IMR-90 (cell line): ENCODE measurements around the gene MRPL51. TPM values are rescaled to one million over a fixed set of nuclear protein-coding genes. Genes with fewer than 3 reads are reported as not detected.
A peak's percentile ranks its signal among the peaks of the same experiment; 100 is the strongest.
"Not testable (repeated sequence)": the region's sequence is repeated elsewhere in the genome, so short reads cannot be mapped to it uniquely, and the experiment has no call there.

Source experiments
- ATAC-seq: fragments of 200-7000 bp; cut with Tn5 transposase; 2 replicates; pipeline ENCODE4 v1.9.1; 2020; ENCODE audit warnings: low read depth, mild to moderate bottlenecking, moderate library complexity
- BruUV-seq: library from RNA; stranded (reverse); fragments of 400-500 nt; replicated peaks from 2 replicates; lab custom pipeline; 2021; lab: Mats Ljungman, UMichigan
- CTCF ChIA-PET: fragments of 300-600 bp; formaldehyde crosslinking; extraction: SDS; loops from one replicate; lab custom pipeline; 2021; ENCODE audit warnings: antibody characterized with exemption; lab: Yijun Ruan, JAX
- POLR2A ChIA-PET: fragments of 300-600 bp; sonication (Branson Sonifier 250); formaldehyde crosslinking; loops from one replicate; lab custom pipeline; 2022; ENCODE audit warnings: antibody characterized with exemption; ENCODE audit not compliant: unreplicated experiment; lab: Charles Lee
- DNase-seq: peaks from one replicate; pipeline ENCODE4 v3.0.0; 2013
- H2AFZ ChIP-seq: replicated peaks from 2 replicates; pipeline ENCODE3; 2013; ENCODE audit warnings: low read length, mild to moderate bottlenecking; ENCODE audit not compliant: poor library complexity
- H2AK5ac ChIP-seq: 2 replicates; pipeline ENCODE4 v1.6.1; 2013; ENCODE audit warnings: low read depth, low read length, inconsistent platforms
- H2AK9ac ChIP-seq: replicated peaks from 2 replicates; pipeline ENCODE3; 2013; ENCODE audit warnings: mild to moderate bottlenecking, low read depth, low read length, moderate library complexity; ENCODE audit not compliant: poor library complexity
- H2BK120ac ChIP-seq: 2 replicates; pipeline ENCODE4 v1.6.1; 2013; ENCODE audit warnings: low read depth, low read length, inconsistent platforms
- H2BK15ac ChIP-seq: 3 replicates; pipeline ENCODE4 v1.6.1; 2013; ENCODE audit warnings: low read depth, low read length, inconsistent platforms
- H2BK20ac ChIP-seq: 2 replicates; pipeline ENCODE4 v1.6.1; 2013; ENCODE audit warnings: low read depth, mild to moderate bottlenecking, inconsistent platforms, low read length, moderate library complexity
- H2BK5ac ChIP-seq: 2 replicates; pipeline ENCODE4 v1.6.1; 2013; ENCODE audit warnings: mild to moderate bottlenecking, low read depth, low read length, inconsistent platforms; ENCODE audit not compliant: poor library complexity, severe bottlenecking
- H3K14ac ChIP-seq: replicated peaks from 2 replicates; pipeline ENCODE4 v1.6.1; 2013; ENCODE audit warnings: low read depth, low read length, inconsistent platforms
- H3K18ac ChIP-seq: 2 replicates; pipeline ENCODE4 v1.6.1; 2013; ENCODE audit warnings: low read depth, low read length, control low read depth
- H3K23ac ChIP-seq: 2 replicates; pipeline ENCODE4 v1.6.1; 2013; ENCODE audit warnings: low read depth, low read length, inconsistent platforms
- H3K27ac ChIP-seq: 2 replicates; pipeline ENCODE4 v1.5.1; 2013; ENCODE audit warnings: mild to moderate bottlenecking, control low read depth, low read length; ENCODE audit not compliant: insufficient read depth
- H3K27me3 ChIP-seq: 2 replicates; pipeline ENCODE4 v1.6.1; 2013; ENCODE audit warnings: low read length; ENCODE audit not compliant: control insufficient read depth, insufficient read depth
- H3K36me3 ChIP-seq: 2 replicates; pipeline ENCODE4 v1.6.1; 2013; ENCODE audit warnings: low read length, mixed read lengths; ENCODE audit not compliant: control insufficient read depth, insufficient read depth
- H3K4ac ChIP-seq: 2 replicates; pipeline ENCODE4 v1.6.1; 2013; ENCODE audit warnings: low read depth, low read length, inconsistent platforms
- H3K4me1 ChIP-seq: 2 replicates; pipeline ENCODE4 v1.6.1; 2013; ENCODE audit warnings: low read length, mixed read lengths; ENCODE audit not compliant: control insufficient read depth, insufficient read depth
- H3K4me2 ChIP-seq: 2 replicates; pipeline ENCODE4 v1.6.1; 2013; ENCODE audit warnings: low read depth, mild to moderate bottlenecking, control low read depth, low read length, moderate library complexity
- H3K4me3 ChIP-seq: 2 replicates; pipeline ENCODE4 v1.5.1; 2013; ENCODE audit warnings: low read depth, mild to moderate bottlenecking, control low read depth, low read length, moderate library complexity; ENCODE audit not compliant: insufficient read depth
- H3K56ac ChIP-seq: 2 replicates; pipeline ENCODE4 v1.6.1; 2013; ENCODE audit warnings: low read length, inconsistent platforms; ENCODE audit not compliant: insufficient read depth; ENCODE audit errors: extremely low read depth
- H3K79me1 ChIP-seq, 2 experiments: 2 replicates each; pipeline ENCODE4 v1.6.1; 2013; ENCODE audit warnings: low read length in 2 of 2, inconsistent platforms in 1 of 2, low read depth in 1 of 2
- H3K9ac ChIP-seq: 2 replicates; pipeline ENCODE4 v1.6.1; 2013; ENCODE audit warnings: low read depth, low read length, control low read depth
- H3K9me1 ChIP-seq: 2 replicates; pipeline ENCODE4 v1.6.1; 2013; ENCODE audit warnings: low read length, inconsistent platforms; ENCODE audit not compliant: insufficient read depth
- H3K9me3 ChIP-seq: 2 replicates; pipeline ENCODE4 v1.6.1; 2013; ENCODE audit warnings: low read length; ENCODE audit not compliant: control insufficient read depth, insufficient read depth
- H4K20me1 ChIP-seq: 2 replicates; pipeline ENCODE4 v1.6.1; 2013; ENCODE audit warnings: low read length, inconsistent platforms; ENCODE audit not compliant: insufficient read depth
- H4K5ac ChIP-seq: 2 replicates; pipeline ENCODE4 v1.6.1; 2013; ENCODE audit warnings: mild to moderate bottlenecking, low read depth, low read length, control low read depth
- H4K8ac ChIP-seq, 2 experiments: 2 replicates each; pipeline ENCODE4 v1.6.1; 2013; ENCODE audit warnings: low read depth in 2 of 2, low read length in 2 of 2, control low read depth in 1 of 2, inconsistent platforms in 1 of 2
- H4K91ac ChIP-seq: 2 replicates; pipeline ENCODE4 v1.6.1; 2013; ENCODE audit warnings: low read depth, low read length, inconsistent platforms; ENCODE audit not compliant: insufficient read depth
- FOS ChIP-seq: fragments of 150-350 bp; IDR thresholded peaks from 2 replicates; pipeline ENCODE4 v1.6.1; 2016; ENCODE audit warnings: low read depth, low read length
- WGBS, 2 experiments: methylation state at CpG; one replicate each; pipeline versions ENCODE4 v1.1.5 to v1.1.7; 2013; ENCODE audit warnings: missing lambda C conversion rate in 2 of 2; ENCODE audit not compliant: insufficient read length in 1 of 2; ENCODE audit errors: extremely low coverage in 2 of 2; 5-methylcytosine and 5-hydroxymethylcytosine counted together
- dilution Hi-C: fragments of 300-500 bp; cut with HindIII; formaldehyde crosslinking; loops from one replicate; pipeline ENCODE4 v1.14.3; 2018; ENCODE audit warnings: low sequenced_read_pairs; ENCODE audit not compliant: unreplicated experiment
- in situ Hi-C: fragments of 300-500 bp; cut with MboI; formaldehyde crosslinking; loops from 3 replicates; pipeline ENCODE4 v1.14.3; 2019; ENCODE audit warnings: low sequenced_read_pairs, inconsistent platforms, mixed read lengths
- intact Hi-C: fragments of 100-400 bp; cut with micrococcal nuclease; formaldehyde crosslinking; loops from 2 replicates; pipeline ENCODE4 v1.10.0; 2022
- polyA plus RNA-seq, 3 experiments: library from polyadenylated mRNA; depleted of rRNA; stranded (reverse); fragments of >200 nt; gene quantifications; 2 replicates each; pipeline ENCODE4 v1.2.3, GENCODE V29; 2012; ENCODE audit warnings: low replicate concordance in 1 of 3
- total RNA-seq: library from RNA; depleted of rRNA; stranded (reverse); fragments of >200 nt; gene quantifications from 2 replicates; pipeline ENCODE4 v1.2.3, GENCODE V29; 2012
- TF ChIP-seq, protein P1 (sequence below): fragments of 150-350 bp; IDR thresholded peaks from 2 replicates; pipeline ENCODE4 v1.6.1; 2016; ENCODE audit warnings: low read depth, mild to moderate bottlenecking, low read length, moderate library complexity, borderline replicate concordance

The MRPL51 gene
- total and polyA plus RNA-seq, 2 of the 4 experiments (the other 2 are of a cell fraction): 80.1 to 160 TPM

DNA sequence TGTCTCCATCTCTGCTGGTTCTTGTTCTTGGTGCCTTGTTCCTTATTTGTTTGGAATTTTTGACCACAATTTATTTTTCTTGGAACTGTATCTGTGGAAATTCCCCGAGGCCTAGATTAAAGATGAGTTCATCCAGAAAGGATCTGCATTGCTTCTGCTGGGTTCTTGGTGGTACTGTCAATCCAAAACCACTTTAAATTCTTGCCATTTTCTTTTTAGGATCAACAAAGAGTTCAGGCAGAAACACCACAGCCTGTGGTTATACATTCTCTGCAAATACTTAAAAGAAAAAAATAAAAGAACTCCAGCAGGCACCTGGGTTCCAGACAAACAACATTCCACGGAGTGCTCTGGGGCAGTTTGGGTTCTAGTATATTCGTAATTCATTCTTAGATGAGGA, 16.6 kb downstream of the MRPL51 start:
- peaks cover 8% of the 10 kb centered on the region for H3K27me3 ChIP-seq
- H2BK5ac ChIP-seq: peak overlapping the region; percentile 71
- H3K36me3 ChIP-seq: no peaks in the 10 kb centered on the region
- ChIA-PET POLR2A (no interaction called here), CTCF (no interaction called here)
- H3K4me1 ChIP-seq: no peaks in the 10 kb centered on the region
- intact Hi-C loops: no loop called here
- H3K23ac ChIP-seq: 0 out of 2 replicates have a peak overlapping the region, but pooled peaks have one; percentile 25
- no peak overlapping the region for H2BK20ac ChIP-seq
- no TSS peak for BruUV-seq
- no peaks in the 10 kb centered on the region for H3K79me1 ChIP-seq
- DNase-seq (peak; percentile 88), ATAC-seq (peak; percentile 92)
- no peak overlapping the region for H3K56ac ChIP-seq
- no peak overlapping the region for H2BK120ac ChIP-seq
- no peak overlapping the region for H3K4me3 ChIP-seq
- no peaks in the 10 kb centered on the region for H3K9me1 ChIP-seq
- no peaks in the 10 kb centered on the region for H3K9me3 ChIP-seq
- H3K14ac ChIP-seq: no peak overlapping the region
- H3K9ac ChIP-seq: no peak overlapping the region
- H3K4ac ChIP-seq: peak overlapping the region; percentile 35; the same call in 1 of the 2 replicates
- H4K8ac ChIP-seq: no peak overlapping the region
- WGBS, 2 experiments: 47% methylated on average over 3 of the region's 3 CpGs; no CpG with 5 or more reads in 1 of the 2 experiments
- H2AFZ ChIP-seq: no peak overlapping the region
- no peak overlapping the region for H2AK5ac ChIP-seq
- H3K27ac ChIP-seq: no peak overlapping the region
- no peak overlapping the region for H4K91ac ChIP-seq
- dilution Hi-C loops: no loop called here
- no peak overlapping the region for H2BK15ac ChIP-seq
- no peak overlapping the region for H3K4me2 ChIP-seq
- peaks cover 3% of the 10 kb centered on the region; the same call in 1 of the 2 replicates for H4K20me1 ChIP-seq
- H4K5ac ChIP-seq: no peak overlapping the region
- H3K18ac ChIP-seq: no peak overlapping the region
- H2AK9ac ChIP-seq: no peak overlapping the region
- in situ Hi-C loops: no loop called here
- TF ChIP-seq, protein P1, sequence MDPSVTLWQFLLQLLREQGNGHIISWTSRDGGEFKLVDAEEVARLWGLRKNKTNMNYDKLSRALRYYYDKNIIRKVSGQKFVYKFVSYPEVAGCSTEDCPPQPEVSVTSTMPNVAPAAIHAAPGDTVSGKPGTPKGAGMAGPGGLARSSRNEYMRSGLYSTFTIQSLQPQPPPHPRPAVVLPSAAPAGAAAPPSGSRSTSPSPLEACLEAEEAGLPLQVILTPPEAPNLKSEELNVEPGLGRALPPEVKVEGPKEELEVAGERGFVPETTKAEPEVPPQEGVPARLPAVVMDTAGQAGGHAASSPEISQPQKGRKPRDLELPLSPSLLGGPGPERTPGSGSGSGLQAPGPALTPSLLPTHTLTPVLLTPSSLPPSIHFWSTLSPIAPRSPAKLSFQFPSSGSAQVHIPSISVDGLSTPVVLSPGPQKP: no peak
- peak; percentile 23; the same call in 1 of the 2 replicates for TF ChIP-seq FOS

DNA sequence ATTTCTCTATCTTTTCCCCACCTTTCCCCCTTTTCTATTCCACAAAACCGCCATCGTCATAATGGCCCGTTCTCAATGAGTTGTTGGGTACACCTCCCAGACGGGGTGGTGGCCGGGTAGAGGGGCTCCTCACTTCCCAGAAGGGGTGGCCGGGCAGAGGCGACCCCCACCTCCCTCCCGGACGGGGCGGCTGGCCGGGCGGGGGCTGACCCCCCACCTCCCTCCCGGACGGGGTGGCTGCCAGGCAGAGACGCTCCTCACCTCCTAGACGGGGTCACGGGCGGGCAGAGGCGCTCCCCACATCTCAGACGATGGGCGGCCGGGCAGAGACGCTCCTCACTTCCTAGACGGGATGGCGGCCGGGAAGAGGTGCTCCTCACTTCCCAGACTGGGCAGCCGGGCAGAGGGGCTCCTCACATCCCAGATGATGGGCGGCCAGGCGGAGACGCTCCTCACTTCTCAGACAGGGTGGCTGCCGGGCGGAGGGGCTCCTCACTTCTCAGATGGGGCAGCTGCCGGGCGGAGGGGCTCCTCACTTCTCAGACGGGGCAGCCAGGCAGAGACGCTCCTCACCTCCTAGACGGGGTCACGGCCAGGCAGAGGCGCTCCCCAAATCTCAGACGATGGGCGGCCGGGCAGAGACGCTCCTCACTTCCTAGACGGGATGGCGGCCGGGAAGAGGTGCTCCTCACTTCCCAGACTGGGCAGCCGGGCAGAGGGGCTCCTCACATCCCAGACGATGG, 17.7 kb downstream of the MRPL51 start:
- in situ Hi-C loops, H2BK5ac ChIP-seq, H3K9me3 ChIP-seq, H2BK120ac ChIP-seq, H3K4me2 ChIP-seq, H3K4ac ChIP-seq, CTCF ChIA-PET, H3K79me1 ChIP-seq, H2BK20ac ChIP-seq, H3K56ac ChIP-seq, H2BK15ac ChIP-seq, H4K91ac ChIP-seq, H2AFZ ChIP-seq, POLR2A ChIA-PET, H3K9ac ChIP-seq, H4K20me1 ChIP-seq, dilution Hi-C loops, H3K4me1 ChIP-seq, H3K4me3 ChIP-seq, H4K5ac ChIP-seq, H3K9me1 ChIP-seq, BruUV-seq, H4K8ac ChIP-seq, H3K27ac ChIP-seq, H3K14ac ChIP-seq, H3K23ac ChIP-seq, H2AK9ac ChIP-seq, H2AK5ac ChIP-seq, ATAC-seq, intact Hi-C loops, H3K27me3 ChIP-seq, H3K36me3 ChIP-seq, DNase-seq, H3K18ac ChIP-seq: not testable (repeated sequence)
- 92% methylated on average over 10 of the region's 48 CpGs; no CpG with 5 or more reads in 1 of the 2 experiments for WGBS, 2 experiments
